Activated naive CD4-positive, alpha-beta T cell treated with anti-CD3 and anti-CD28 coated beads for 36 hours (primary cell): ENCODE measurements around the gene NDFIP2. TPM values are rescaled to one million over a fixed set of nuclear protein-coding genes. Genes with fewer than 3 reads are reported as not detected.

Source experiments
- CTCF ChIA-PET: fragments of 350-600 bp; sonication (Branson Sonifier 250); formaldehyde crosslinking; loops from one replicate; lab custom pipeline; 2021; ENCODE audit warnings: antibody characterized with exemption; lab: Charles Lee
- DNase-seq: peaks from one replicate; pipeline ENCODE4 v3.0.0-alpha.2; 2020
- H3K27ac Mint-ChIP-seq: one replicate; pipeline ENCODE4 v1.8.0; 2021; ENCODE audit warnings: mild to moderate bottlenecking, mixed read lengths
- H3K27me3 Mint-ChIP-seq: one replicate; pipeline ENCODE4 v1.8.0; 2021; ENCODE audit warnings: low read depth, mixed read lengths
- H3K36me3 Mint-ChIP-seq: one replicate; pipeline ENCODE4 v1.8.0; 2021; ENCODE audit warnings: low read depth, mixed read lengths
- H3K4me1 Mint-ChIP-seq: one replicate; pipeline ENCODE4 v1.8.0; 2021; ENCODE audit warnings: low read depth, mixed read lengths
- H3K4me3 Mint-ChIP-seq: one replicate; pipeline ENCODE4 v1.8.0; 2021; ENCODE audit warnings: mild to moderate bottlenecking, moderate library complexity, mixed read lengths
- H3K9me3 Mint-ChIP-seq: one replicate; pipeline ENCODE4 v1.8.0; 2021; ENCODE audit warnings: mixed read lengths
- intact Hi-C: fragments of 100-400 bp; cut with micrococcal nuclease; formaldehyde crosslinking; loops from one replicate; pipeline ENCODE4 v1.15.1; 2023
- total RNA-seq, 2 experiments: library from RNA; stranded (reverse); gene quantifications; one replicate each; pipeline ENCODE4 v1.2.3, GENCODE V29; 2021

Gene NDFIP2
- total RNA-seq, 2 experiments from 2014 or later, result 89.5 to 90.8 TPM

GRCh38 chr13:79497852-79498251 lies 16.9 kb downstream of the NDFIP2 start:
- intact Hi-C loops, result no loop called here
- DNase-seq, result no peak
- CTCF ChIA-PET, result interaction anchor here (0.6 to 1.5 kb wide), 3 partner anchors 13 to 74 kb away, joined by 3 to 7 read pairs (median 3); no protein-coding TSS in a partner anchor
- Mint-ChIP-seq H3K36me3 (peaks cover 7% of the 10 kb centered on the region), H3K27me3 (no peaks in the 10 kb centered on the region), H3K27ac (peak overlapping the region; percentile 3), H3K9me3 (peaks cover 2% of the 10 kb centered on the region), H3K4me1 (peaks cover 87% of the 10 kb centered on the region), H3K4me3 (no peak overlapping the region)

- H3K27me3 Mint-ChIP-seq, result no peaks in the 10 kb centered on the region
- H3K4me1 Mint-ChIP-seq, result peaks cover 87% of the 10 kb centered on the region
- intact Hi-C loops, result loop anchor here (1.0 kb wide), 3 partner anchors 9 to 50 kb away; partner anchors contain the start of gene NDFIP2
- H3K9me3 Mint-ChIP-seq, result peaks cover 2% of the 10 kb centered on the region
- peak overlapping the region; percentile 81 for H3K27ac Mint-ChIP-seq
- H3K36me3 Mint-ChIP-seq, result peaks cover 7% of the 10 kb centered on the region
- H3K4me3 Mint-ChIP-seq, result no peak overlapping the region
- CTCF ChIA-PET, result interaction anchor here (0.7 to 3.8 kb wide), 4 partner anchors 11 to 30 kb away, joined by 3 to 25 read pairs (median 5); partner anchors contain the start of gene NDFIP2
- no peak for DNase-seq
Measured at GRCh38 chr13:79500829-79501228, 19.9 kb downstream of the NDFIP2 start.

- H3K27ac Mint-ChIP-seq, result peak overlapping the region; percentile 81
- no peak for DNase-seq
- peaks cover 8% of the 10 kb centered on the region for H3K36me3 Mint-ChIP-seq
- CTCF ChIA-PET, result interaction anchor here (0.9 to 3.8 kb wide), 10 partner anchors 8 to 103 kb away, joined by 3 to 25 read pairs (median 5); partner anchors contain the start of gene NDFIP2
- intact Hi-C loops, result loop anchor here (1.0 kb wide), 3 partner anchors 9 to 50 kb away; partner anchors contain the start of gene NDFIP2
- H3K27me3 Mint-ChIP-seq, result no peaks in the 10 kb centered on the region
- peaks cover 2% of the 10 kb centered on the region for H3K9me3 Mint-ChIP-seq
- peaks cover 83% of the 10 kb centered on the region for H3K4me1 Mint-ChIP-seq
- peak overlapping the region; percentile 17 for H3K4me3 Mint-ChIP-seq
Measured at GRCh38 chr13:79501538-79502232, 20.7 kb downstream of the NDFIP2 start.

- H3K27ac Mint-ChIP-seq, result peak overlapping the region; percentile 81
- H3K27me3 Mint-ChIP-seq, result no peaks in the 10 kb centered on the region
- H3K36me3 Mint-ChIP-seq, result peaks cover 8% of the 10 kb centered on the region
- CTCF ChIA-PET, result interaction anchor here (0.5 to 3.8 kb wide), 8 partner anchors 9 to 104 kb away, joined by 3 to 25 read pairs (median 6); partner anchors contain the start of gene NDFIP2
- intact Hi-C loops, result no loop called here
- H3K4me1 Mint-ChIP-seq, result peaks cover 76% of the 10 kb centered on the region
- DNase-seq, result no peak
- peaks cover 2% of the 10 kb centered on the region for H3K9me3 Mint-ChIP-seq
- no peak overlapping the region for H3K4me3 Mint-ChIP-seq
Measured at GRCh38 chr13:79502859-79503468, 22.0 kb downstream of the NDFIP2 start.

- no peak for DNase-seq
- no peaks in the 10 kb centered on the region for H3K27me3 Mint-ChIP-seq
- peaks cover 10% of the 10 kb centered on the region for H3K36me3 Mint-ChIP-seq
- CTCF ChIA-PET, result interaction anchor here (2.2 to 3.8 kb wide), 2 partner anchors 21 to 80 kb away, joined by 8 to 25 read pairs; partner anchors contain the start of gene NDFIP2
- peaks cover 2% of the 10 kb centered on the region for H3K9me3 Mint-ChIP-seq
- H3K27ac Mint-ChIP-seq, result peak overlapping the region; percentile 81
- intact Hi-C loops, result no loop called here
- peaks cover 78% of the 10 kb centered on the region for H3K4me1 Mint-ChIP-seq
- no peak overlapping the region for H3K4me3 Mint-ChIP-seq
Measured at GRCh38 chr13:79503473-79504017, 22.6 kb downstream of the NDFIP2 start.

GRCh38 chr13:79508224-79508961 lies 27.4 kb downstream of the NDFIP2 start:
- no peak overlapping the region for H3K4me3 Mint-ChIP-seq
- intact Hi-C loops, result no loop called here
- H3K27me3 Mint-ChIP-seq, result no peaks in the 10 kb centered on the region
- DNase-seq, result no peak
- CTCF ChIA-PET, result no interaction called here
- peaks cover 67% of the 10 kb centered on the region for H3K4me1 Mint-ChIP-seq
- peaks cover 5% of the 10 kb centered on the region for H3K36me3 Mint-ChIP-seq
- H3K9me3 Mint-ChIP-seq, result no peaks in the 10 kb centered on the region
- H3K27ac Mint-ChIP-seq, result peak overlapping the region; percentile 31

GRCh38 chr13:79511611-79512010 lies 30.7 kb downstream of the NDFIP2 start:
- H3K4me1 Mint-ChIP-seq, result peaks cover 56% of the 10 kb centered on the region
- intact Hi-C loops, result no loop called here
- no peaks in the 10 kb centered on the region for H3K9me3 Mint-ChIP-seq
- H3K36me3 Mint-ChIP-seq, result peaks cover 5% of the 10 kb centered on the region
- DNase-seq, result no peak
- no peak overlapping the region for H3K27ac Mint-ChIP-seq
- H3K27me3 Mint-ChIP-seq, result no peaks in the 10 kb centered on the region
- CTCF ChIA-PET, result interaction anchor here (1.6 to 2.3 kb wide), 2 partner anchors 10 to 33 kb away, joined by 3 to 7 read pairs; no protein-coding TSS in a partner anchor
- no peak overlapping the region for H3K4me3 Mint-ChIP-seq

- intact Hi-C loops, result no loop called here
- no peak for DNase-seq
- Mint-ChIP-seq H3K27me3 (no peaks in the 10 kb centered on the region), H3K27ac (no peak overlapping the region), H3K4me3 (no peak overlapping the region), H3K36me3 (peaks cover 5% of the 10 kb centered on the region), H3K4me1 (peaks cover 61% of the 10 kb centered on the region), H3K9me3 (no peaks in the 10 kb centered on the region)
- CTCF ChIA-PET, result interaction anchor here (1.2 to 2.3 kb wide), 3 partner anchors 11 to 32 kb away, joined by 3 to 7 read pairs (median 6); no protein-coding TSS in a partner anchor
Measured at GRCh38 chr13:79512950-79513349, 32.0 kb downstream of the NDFIP2 start.

GRCh38 chr13:79516595-79516994 lies 35.6 kb downstream of the NDFIP2 start:
- intact Hi-C loops, result no loop called here
- Mint-ChIP-seq H3K27ac (no peak overlapping the region), H3K36me3 (peaks cover 9% of the 10 kb centered on the region), H3K27me3 (no peaks in the 10 kb centered on the region), H3K9me3 (no peaks in the 10 kb centered on the region), H3K4me1 (peaks cover 45% of the 10 kb centered on the region), H3K4me3 (no peak overlapping the region)
- DNase-seq, result no peak
- CTCF ChIA-PET, result interaction anchor here (0.6 to 1.1 kb wide), 3 partner anchors 32 to 125 kb away, joined by 3 to 5 read pairs (median 3); no protein-coding TSS in a partner anchor

- Mint-ChIP-seq H3K9me3 (no peaks in the 10 kb centered on the region), H3K4me3 (no peak overlapping the region), H3K4me1 (peaks cover 32% of the 10 kb centered on the region), H3K27ac (no peak overlapping the region), H3K36me3 (peaks cover 18% of the 10 kb centered on the region), H3K27me3 (no peaks in the 10 kb centered on the region)
- CTCF ChIA-PET, result no interaction called here
- no peak for DNase-seq
- intact Hi-C loops, result no loop called here
Measured at GRCh38 chr13:79519255-79519654, 38.3 kb downstream of the NDFIP2 start.

GRCh38 chr13:79522583-79522982 lies 41.6 kb downstream of the NDFIP2 start:
- H3K4me3 Mint-ChIP-seq, result no peak overlapping the region

More at GRCh38 chr13:79522583-79522982, 41.6 kb downstream of the NDFIP2 start:
- Mint-ChIP-seq H3K36me3 (peaks cover 17% of the 10 kb centered on the region), H3K9me3 (no peaks in the 10 kb centered on the region), H3K27me3 (no peaks in the 10 kb centered on the region), H3K27ac (peak overlapping the region; percentile 62), H3K4me1 (peaks cover 23% of the 10 kb centered on the region)
- peak; percentile 20 for DNase-seq
- CTCF ChIA-PET, result interaction anchor here (1.5 kb wide), 1 partner anchor 99 kb away, joined by 7 read pairs; no protein-coding TSS in a partner anchor
- intact Hi-C loops, result no loop called here
